ENCODE data around the gene NYNRIN.

- TF ChIP-seq CTCF (IDR thresholded peaks at IDR 0.05) (no peak), CREB1 (CRISPR knock-in tag; IDR thresholded peaks at IDR 0.05) (no peak)
Observed at GRCh38 chr14:24397639-24398292, 1.0 kb upstream of the NYNRIN start.

All from WTC11 (cell line).